ENCODE measurements around the gene PSMF1.

DNA sequence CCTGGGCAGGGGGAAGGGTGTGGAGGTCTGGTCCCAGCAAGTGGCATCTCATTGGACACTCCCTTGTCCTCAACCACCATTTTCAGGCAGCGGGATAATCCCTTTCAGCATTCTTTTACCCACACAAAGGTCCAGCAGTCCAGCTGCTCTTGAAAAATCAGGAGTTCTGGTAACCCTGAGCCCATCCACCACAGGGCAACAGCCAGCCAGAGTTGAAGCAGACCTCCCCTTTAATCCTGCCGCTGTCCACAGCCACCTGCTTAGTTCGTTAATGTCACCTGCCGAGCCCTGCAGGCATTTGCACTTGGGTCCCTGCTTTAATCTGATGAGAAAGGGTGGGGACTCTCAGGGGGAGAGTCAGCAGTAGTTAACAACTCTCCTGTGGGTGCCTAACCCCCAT, 55.3 kb downstream of the PSMF1 start:
- TF ChIP-seq, protein P1, sequence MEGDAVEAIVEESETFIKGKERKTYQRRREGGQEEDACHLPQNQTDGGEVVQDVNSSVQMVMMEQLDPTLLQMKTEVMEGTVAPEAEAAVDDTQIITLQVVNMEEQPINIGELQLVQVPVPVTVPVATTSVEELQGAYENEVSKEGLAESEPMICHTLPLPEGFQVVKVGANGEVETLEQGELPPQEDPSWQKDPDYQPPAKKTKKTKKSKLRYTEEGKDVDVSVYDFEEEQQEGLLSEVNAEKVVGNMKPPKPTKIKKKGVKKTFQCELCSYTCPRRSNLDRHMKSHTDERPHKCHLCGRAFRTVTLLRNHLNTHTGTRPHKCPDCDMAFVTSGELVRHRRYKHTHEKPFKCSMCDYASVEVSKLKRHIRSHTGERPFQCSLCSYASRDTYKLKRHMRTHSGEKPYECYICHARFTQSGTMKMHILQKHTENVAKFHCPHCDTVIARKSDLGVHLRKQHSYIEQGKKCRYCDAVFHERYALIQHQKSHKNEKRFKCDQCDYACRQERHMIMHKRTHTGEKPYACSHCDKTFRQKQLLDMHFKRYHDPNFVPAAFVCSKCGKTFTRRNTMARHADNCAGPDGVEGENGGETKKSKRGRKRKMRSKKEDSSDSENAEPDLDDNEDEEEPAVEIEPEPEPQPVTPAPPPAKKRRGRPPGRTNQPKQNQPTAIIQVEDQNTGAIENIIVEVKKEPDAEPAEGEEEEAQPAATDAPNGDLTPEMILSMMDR (IDR thresholded peaks at IDR 0.05; ENCODE audit: low read depth, low read length), result no peak
- TF ChIP-seq POLR2A (IDR thresholded peaks at IDR 0.05; ENCODE audit: extremely low read depth, insufficient read length), result no peak
